ENCODE results near the gene MITD1.
"Not testable (repeated sequence)": the region's sequence is repeated elsewhere in the genome, so short reads cannot be mapped to it uniquely, and the experiment has no call there.

The MITD1 gene

DNA sequence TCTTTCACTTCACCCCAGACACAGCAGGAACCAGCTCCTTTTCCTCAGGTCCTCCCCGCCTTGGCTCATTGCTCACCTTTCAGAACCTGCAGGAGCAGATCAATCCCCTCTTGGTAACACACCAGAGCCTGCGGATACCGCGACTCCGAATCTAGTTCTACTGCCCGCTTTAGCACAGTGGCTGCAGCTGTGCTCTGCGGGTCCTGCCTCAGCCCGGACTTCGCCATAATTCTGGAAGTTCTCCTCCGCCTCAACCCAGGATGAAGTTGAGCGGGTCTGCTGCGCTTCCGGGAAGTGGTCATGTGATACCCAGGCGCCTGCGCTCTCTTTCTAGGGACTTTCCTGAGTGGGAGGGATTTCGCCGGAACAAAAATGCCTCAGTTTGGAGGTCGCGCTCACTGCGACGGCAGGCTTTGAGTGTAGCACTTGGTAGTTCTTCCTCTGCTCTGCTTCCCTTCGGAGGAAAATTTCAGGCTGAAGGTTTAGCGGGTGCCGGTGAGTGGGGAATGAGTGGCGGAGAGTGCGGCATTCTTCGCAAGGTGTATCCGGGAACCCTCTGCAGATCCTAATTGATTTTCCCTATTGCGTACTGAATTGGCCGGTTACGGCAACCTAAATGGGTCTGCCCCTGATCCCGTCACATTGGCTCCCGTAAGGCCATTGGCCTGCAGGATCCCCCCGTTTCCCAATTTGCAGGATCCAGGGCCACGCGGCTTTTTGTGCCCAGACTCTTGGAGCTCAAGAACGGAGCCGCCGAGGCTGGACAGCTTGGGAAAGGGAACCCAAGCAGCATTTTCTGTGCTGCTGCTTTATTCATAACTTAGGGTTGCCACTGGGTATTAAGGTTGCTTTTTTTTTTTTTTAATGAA is at the start of gene MITD1, which contains the start of gene MRPL30:
MITD1 (minus strand) TSS at position 304 of the 869 bp plus-strand sequence; CDS start at position 227, 77 bp downstream.
MRPL30 (plus strand) TSS at position 430 of the 869 bp plus-strand sequence. CDS start 5,020 bp downstream, outside the sequence.
- H3K36me3 Mint-ChIP-seq (ENCODE audit: low read depth) = peaks cover 18% of the 10 kb centered on the region
- H3K4me1 Mint-ChIP-seq (ENCODE audit: low read depth) = peaks cover 56% of the 10 kb centered on the region
- H3K4me3 Mint-ChIP-seq = peak within 1 kb of the TSS; percentile 98
- peak within 1 kb of the TSS; percentile 99 for H3K27ac Mint-ChIP-seq
- H3K27me3 Mint-ChIP-seq = no peaks in the 10 kb centered on the region
- no peaks in the 10 kb centered on the region for H3K9me3 Mint-ChIP-seq

DNA sequence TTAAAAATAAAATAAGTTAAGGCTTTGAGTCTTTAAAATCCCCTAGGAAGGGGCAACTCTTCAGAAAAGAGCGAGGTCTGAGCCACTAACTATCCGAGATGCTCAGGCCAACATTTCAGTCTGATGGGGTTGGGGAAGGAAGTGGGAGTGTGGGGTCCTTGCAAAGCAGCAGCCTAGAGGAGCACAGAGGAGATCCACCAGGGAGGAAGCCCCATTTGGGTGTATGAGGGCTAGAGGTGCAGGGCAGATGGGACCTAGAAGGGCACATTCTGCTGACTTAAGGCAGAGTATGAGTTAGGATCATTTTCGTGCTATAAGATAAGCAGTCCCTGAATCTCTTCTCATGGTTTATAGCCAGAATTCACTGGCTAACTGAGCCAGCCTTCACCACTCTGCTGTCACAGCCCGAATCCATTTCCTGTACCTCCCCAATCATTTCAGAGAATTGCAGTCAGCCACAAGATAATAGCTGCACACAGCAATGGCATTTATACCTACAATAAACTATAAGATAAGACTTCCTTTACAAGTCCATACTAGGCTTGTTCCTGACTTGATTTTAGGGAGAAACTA is 37.2 kb upstream of the MITD1 start:
- no peaks in the 10 kb centered on the region for H3K27me3 Mint-ChIP-seq
- peaks cover 34% of the 10 kb centered on the region for H3K36me3 Mint-ChIP-seq (ENCODE audit: low read depth)
- H3K27ac Mint-ChIP-seq = no peak overlapping the region
- H3K4me1 Mint-ChIP-seq (ENCODE audit: low read depth) = no peaks in the 10 kb centered on the region
- H3K4me3 Mint-ChIP-seq = no peak overlapping the region
- no peaks in the 10 kb centered on the region for H3K9me3 Mint-ChIP-seq

DNA sequence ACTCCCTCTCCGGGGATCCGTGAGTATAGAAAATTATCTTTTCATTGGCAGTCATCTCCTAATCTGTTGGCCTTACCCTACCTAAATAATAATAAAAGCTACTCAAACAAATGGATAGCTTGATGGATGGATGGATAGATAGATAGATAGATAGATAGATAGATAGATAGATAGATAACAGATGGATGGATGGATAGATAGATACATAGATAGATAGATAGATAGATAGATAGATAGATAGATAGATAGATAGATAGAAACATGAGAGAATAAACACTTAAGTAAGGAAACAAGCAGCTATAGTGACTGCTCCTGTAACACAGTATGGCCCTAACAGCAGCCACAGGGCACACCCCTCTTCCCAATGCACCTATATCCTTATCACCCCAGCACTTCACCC is 35.2 kb upstream of the MITD1 start:
- H3K27me3 Mint-ChIP-seq = no peaks in the 10 kb centered on the region
- no peak overlapping the region for H3K4me3 Mint-ChIP-seq
- no peak overlapping the region for H3K27ac Mint-ChIP-seq
- no peaks in the 10 kb centered on the region for H3K4me1 Mint-ChIP-seq (ENCODE audit: low read depth)
- H3K36me3 Mint-ChIP-seq (ENCODE audit: low read depth) = peaks cover 23% of the 10 kb centered on the region
- no peaks in the 10 kb centered on the region for H3K9me3 Mint-ChIP-seq

DNA sequence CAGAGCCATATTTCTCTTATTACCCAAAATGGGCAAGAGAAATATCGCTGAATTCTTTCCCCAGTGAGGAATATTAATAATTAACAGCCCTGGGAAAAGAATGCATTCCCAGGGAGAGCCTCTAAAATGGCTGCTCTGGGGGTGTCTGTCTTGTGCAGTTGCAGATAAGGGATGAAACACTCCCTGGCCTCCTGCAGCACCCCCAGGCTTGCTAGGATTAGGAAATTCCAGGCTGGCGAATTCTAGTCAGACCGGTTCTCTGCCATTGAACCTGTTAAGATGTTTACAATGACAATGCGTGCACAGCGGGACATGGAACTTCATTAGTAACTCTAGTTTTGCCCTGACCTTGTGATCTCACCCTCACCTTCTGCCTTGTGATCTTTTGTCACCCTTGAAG is 24.6 kb upstream of the MITD1 start:
- Mint-ChIP-seq H3K9me3 (no peaks in the 10 kb centered on the region), H3K4me3 (no peak overlapping the region), H3K36me3 (ENCODE audit: low read depth) (peaks cover 23% of the 10 kb centered on the region), H3K27me3 (no peaks in the 10 kb centered on the region), H3K4me1 (ENCODE audit: low read depth) (no peaks in the 10 kb centered on the region), H3K27ac (no peak overlapping the region)

DNA sequence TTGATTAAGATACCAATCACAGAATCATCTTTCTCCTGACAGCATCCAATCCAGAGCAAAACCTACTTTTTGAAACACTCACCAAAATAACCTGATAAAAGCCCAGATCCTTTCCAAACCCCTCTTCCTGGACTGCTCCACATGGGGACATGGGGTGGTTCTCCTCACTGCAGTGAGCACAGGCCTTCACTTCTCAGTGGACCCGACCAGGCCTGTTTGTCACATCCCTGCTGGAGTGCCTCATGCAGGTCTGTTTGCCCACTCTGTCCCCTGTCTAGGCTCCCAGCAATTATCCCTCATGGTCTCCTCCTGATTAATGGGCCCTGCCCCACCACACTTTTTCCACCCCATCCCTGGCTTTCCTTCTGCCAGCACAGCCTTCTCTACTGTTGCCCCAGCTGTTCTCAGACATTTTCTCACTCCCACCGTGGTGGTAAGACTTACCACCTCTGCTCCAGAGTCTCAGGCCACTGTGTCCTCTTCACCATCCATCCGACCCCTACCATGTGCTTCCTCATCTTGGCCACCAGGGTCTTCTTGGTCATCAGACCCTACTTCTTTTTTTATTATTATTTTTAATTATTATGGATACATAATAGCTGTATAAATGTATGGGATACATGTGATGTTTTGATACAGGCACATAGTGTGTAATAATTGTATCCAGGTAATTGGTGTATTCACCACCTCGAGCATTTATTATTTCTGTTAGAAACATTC is 21.3 kb upstream of the MITD1 start:
- no peak overlapping the region for H3K27ac Mint-ChIP-seq

DNA sequence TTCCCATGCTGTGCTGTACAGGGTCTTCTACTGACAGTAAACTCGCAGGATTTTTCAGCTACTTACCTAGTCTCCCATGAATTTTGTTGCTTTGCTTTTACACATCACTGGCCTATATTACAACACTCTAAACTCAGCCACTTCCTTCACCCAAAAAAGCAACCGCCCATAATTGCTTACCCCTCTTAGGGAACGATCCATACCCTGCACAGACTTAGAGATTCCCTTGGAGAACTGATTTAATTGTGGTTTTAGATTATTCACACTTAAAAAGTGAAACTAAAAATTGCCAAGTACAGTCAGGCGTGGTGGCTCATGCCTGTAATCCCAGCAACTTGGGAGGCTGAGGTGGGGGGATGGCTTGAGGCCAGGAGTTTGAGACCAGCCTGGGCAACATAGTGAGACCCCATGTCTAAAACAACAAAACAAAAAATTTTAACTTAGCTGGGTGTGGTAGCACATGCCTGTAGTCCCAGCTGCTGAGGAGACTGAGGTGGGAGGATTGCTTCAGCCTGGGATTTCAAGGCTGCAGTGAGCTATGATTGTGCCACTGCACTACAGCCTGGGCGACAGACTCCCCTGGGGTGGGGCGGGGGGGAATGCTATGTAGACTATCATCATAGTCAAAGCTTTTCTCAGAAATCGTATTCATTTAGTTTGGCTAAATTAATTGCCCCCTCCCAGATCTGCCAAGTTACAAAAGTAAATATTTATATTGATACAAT is 19.4 kb upstream of the MITD1 start:
- Mint-ChIP-seq H3K9me3 (no peaks in the 10 kb centered on the region), H3K27me3 (no peaks in the 10 kb centered on the region), H3K36me3 (ENCODE audit: low read depth) (peaks cover 22% of the 10 kb centered on the region), H3K27ac (no peak overlapping the region), H3K4me3 (no peak overlapping the region), H3K4me1 (ENCODE audit: low read depth) (no peaks in the 10 kb centered on the region)

More for the DNA sequence above, 21.3 kb upstream of the MITD1 start:
- Mint-ChIP-seq H3K36me3 (ENCODE audit: low read depth) (peaks cover 18% of the 10 kb centered on the region), H3K9me3 (no peaks in the 10 kb centered on the region), H3K4me1 (ENCODE audit: low read depth) (no peaks in the 10 kb centered on the region), H3K4me3 (no peak overlapping the region), H3K27me3 (no peaks in the 10 kb centered on the region)

DNA sequence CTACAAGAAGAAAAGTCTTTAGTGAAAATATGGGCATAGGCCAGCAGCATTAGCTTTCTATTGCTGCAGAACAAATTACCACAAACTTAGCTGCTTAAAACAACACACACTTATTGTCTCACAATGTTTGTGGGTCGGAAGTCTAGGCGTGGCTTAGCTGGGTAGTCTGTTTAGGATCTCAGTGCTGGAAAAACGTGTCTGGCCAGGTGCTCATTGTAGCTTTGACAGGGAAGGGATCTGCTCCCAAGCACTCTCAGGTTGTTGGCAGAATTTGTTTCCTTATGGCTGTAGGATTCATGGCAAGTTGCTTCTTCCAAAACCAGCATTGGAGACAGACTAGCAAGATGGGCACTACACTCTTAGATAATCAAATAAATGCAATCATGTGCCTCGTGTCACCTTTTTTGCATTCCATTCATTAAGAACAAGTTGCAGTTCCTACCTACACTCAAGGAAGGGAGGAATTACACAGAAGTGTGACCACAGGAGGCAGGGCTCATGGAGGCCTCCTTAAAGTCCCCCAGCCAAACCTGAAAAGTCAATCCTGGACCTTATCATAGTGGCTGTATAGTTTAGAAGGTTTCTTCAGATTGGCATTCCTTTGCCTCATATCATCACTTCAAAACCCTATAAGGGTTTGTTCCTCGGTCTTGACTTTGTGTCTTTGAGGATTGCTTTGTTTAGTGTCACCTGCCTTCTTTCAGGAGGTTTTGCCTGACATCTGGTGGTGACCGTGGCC is 17.4 kb upstream of the MITD1 start:
- no peak overlapping the region for H3K27ac Mint-ChIP-seq
- H3K4me1 Mint-ChIP-seq (ENCODE audit: low read depth) = no peaks in the 10 kb centered on the region
- no peak overlapping the region for H3K4me3 Mint-ChIP-seq
- H3K27me3 Mint-ChIP-seq = no peaks in the 10 kb centered on the region
- H3K36me3 Mint-ChIP-seq (ENCODE audit: low read depth) = peaks cover 31% of the 10 kb centered on the region
- no peaks in the 10 kb centered on the region for H3K9me3 Mint-ChIP-seq

DNA sequence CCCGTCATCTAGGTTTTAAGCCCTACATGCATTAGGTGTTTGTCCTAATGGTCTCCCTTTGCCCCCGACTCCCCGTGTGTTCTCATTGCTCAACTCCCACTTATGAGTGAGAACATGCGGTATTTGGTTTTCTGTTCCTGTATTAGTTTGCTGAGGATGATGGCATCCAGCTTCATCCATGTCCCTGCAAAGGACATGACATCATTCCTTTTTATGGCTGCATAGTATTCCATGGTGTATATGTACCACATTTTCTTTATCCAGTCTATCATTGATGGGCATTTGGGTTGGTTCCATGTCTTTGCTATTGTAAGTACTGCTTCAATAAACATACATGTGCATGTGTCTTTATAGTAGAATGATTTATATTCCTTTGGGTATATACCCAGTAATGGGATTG is 11.5 kb upstream of the MITD1 start:
- not testable (repeated sequence) for H3K4me1 Mint-ChIP-seq (ENCODE audit: low read depth); H3K4me3 Mint-ChIP-seq; H3K27ac Mint-ChIP-seq

DNA sequence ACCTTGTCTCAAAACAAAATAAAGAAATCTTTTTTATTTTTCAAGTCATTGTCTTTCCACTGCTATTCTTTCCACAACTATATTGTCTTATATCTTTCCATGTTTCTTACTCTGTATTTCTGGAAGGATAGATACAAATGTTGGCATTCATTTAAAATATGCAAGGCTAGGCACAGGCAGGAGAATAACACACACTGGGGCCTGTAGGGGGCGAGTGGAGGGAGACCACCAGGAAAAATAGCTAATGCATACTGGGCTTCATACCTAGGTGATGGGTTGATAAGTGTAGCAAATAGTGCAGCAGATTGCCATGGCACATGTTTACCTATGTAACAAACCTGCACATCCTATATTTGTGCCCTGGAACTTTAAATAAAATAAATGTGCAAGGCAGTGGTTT is 9.7 kb upstream of the MITD1 start:
- no peak overlapping the region for H3K4me3 Mint-ChIP-seq
- H3K36me3 Mint-ChIP-seq (ENCODE audit: low read depth) = peaks cover 63% of the 10 kb centered on the region
- H3K4me1 Mint-ChIP-seq (ENCODE audit: low read depth) = peaks cover 15% of the 10 kb centered on the region
- no peaks in the 10 kb centered on the region for H3K27me3 Mint-ChIP-seq
- peaks cover 4% of the 10 kb centered on the region for H3K9me3 Mint-ChIP-seq
- no peak overlapping the region for H3K27ac Mint-ChIP-seq

More for the DNA sequence above, 11.5 kb upstream of the MITD1 start:
- H3K36me3 Mint-ChIP-seq (ENCODE audit: low read depth) = peaks cover 67% of the 10 kb centered on the region
- H3K9me3 Mint-ChIP-seq, H3K27me3 Mint-ChIP-seq: not testable (repeated sequence)

DNA sequence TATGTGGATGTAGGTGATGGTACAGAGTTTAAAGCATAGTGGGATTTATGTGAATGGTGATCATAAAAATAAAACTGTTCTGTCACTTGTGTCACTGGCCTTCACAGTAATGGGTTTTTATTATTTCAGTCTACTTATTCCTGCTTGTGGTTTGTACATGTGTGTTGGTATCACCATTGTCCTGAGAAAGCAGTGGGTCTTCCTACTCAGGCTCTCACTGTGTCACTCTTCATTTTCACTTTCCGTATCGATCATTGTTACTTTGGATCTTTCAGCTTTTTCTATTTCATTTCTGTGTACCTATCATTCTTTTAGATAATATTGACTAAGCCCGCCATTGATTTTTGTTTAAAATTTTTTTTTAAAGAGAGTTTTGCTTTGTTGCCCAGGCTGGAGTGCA is 7.5 kb upstream of the MITD1 start:
- Mint-ChIP-seq H3K36me3 (ENCODE audit: low read depth) (peaks cover 51% of the 10 kb centered on the region), H3K4me3 (no peak overlapping the region), H3K27me3 (no peaks in the 10 kb centered on the region), H3K9me3 (peaks cover 4% of the 10 kb centered on the region), H3K27ac (no peak overlapping the region), H3K4me1 (ENCODE audit: low read depth) (peaks cover 22% of the 10 kb centered on the region)

DNA sequence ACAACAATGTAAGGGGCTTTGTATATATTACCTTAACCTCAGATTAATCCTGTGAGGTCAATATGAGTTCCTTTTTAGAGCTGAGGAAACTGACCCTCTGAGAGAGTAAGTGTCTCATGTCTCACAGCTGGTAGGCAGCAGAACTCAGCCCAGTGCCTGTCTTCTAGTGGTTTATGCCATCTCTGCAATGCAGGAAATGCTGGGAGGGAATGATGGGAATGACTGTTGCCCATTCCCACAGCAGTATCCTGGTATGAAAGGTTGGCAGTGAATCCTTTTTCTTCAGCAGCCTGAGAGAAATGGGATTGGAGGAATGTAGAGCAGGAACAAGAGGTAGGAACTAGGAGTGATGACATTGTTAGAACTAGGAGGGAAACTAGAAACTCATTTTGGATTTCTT is 6.2 kb upstream of the MITD1 start:
- Mint-ChIP-seq H3K27ac (no peak overlapping the region), H3K36me3 (ENCODE audit: low read depth) (peaks cover 44% of the 10 kb centered on the region), H3K4me3 (no peak overlapping the region), H3K4me1 (ENCODE audit: low read depth) (peaks cover 30% of the 10 kb centered on the region), H3K9me3 (peaks cover 3% of the 10 kb centered on the region), H3K27me3 (no peaks in the 10 kb centered on the region)

DNA sequence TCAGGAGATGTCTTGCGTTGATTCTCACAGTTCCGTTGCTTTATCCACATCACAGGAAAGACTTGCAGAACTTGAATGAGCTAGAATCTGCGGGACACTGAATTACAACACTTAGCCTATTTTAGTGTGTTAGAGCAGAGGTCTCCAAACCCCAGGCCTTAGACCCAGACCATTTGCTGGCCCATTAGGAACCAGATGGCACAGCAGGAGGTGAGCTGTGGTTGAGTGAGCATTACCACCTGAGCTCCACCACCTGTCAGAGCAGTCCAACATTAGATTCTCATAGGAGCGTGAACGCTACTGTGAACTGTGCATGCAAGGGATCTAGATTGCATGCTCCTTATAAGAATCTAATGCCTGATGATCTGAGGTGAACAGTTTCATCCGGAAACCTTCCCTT is 4.0 kb upstream of the MITD1 start:
- Mint-ChIP-seq H3K9me3 (no peaks in the 10 kb centered on the region), H3K27ac (no peak overlapping the region), H3K27me3 (no peaks in the 10 kb centered on the region), H3K4me1 (ENCODE audit: low read depth) (peaks cover 44% of the 10 kb centered on the region), H3K4me3 (no peak overlapping the region), H3K36me3 (ENCODE audit: low read depth) (peaks cover 25% of the 10 kb centered on the region)

DNA sequence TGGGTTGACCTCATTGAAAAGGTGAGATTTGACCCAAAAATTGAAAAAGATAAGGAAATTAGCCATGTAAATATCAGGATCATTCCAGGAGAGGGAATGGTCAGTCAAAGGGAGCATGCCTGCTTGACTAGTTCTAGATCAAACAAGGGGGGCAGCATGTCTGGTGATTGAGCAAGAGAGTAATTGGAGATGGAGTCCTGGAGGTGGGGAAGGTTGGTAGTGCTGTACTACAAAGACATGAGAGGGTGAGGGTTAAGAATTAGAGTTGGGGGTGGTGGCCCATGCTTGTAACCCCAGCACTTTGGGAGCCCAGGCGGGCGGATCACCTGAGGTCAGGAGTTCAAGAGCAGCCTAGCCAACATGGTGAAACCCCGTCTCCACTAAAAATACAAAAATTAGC is 2.2 kb upstream of the MITD1 start:
- Mint-ChIP-seq H3K9me3 (no peaks in the 10 kb centered on the region), H3K27me3 (no peaks in the 10 kb centered on the region), H3K27ac (peak overlapping the region; percentile 8), H3K4me1 (ENCODE audit: low read depth) (peaks cover 53% of the 10 kb centered on the region), H3K36me3 (ENCODE audit: low read depth) (peaks cover 13% of the 10 kb centered on the region), H3K4me3 (peak overlapping the region; percentile 98)

DNA sequence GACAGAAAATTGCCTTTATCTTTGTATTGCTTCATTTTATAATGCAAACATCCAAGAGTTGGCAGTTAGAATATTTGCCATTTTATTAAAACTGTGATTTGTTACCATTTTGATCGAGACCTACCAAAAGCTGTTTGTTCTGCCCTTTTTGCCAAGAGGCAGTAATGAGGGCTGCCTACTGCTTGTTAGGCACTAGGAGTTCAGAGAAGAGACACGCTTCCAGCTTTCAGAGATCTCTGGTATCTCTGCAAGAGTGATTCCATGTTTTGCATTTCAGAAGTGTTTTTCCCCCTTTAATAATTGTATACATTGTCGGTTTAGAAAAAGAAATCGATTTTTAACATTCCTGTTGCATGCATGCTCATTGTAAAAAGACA is 754 bp upstream of the MITD1 start:
- Mint-ChIP-seq H3K27me3 (no peaks in the 10 kb centered on the region), H3K36me3 (ENCODE audit: low read depth) (peaks cover 16% of the 10 kb centered on the region), H3K27ac (peak overlapping the region; percentile 99), H3K4me1 (ENCODE audit: low read depth) (peaks cover 56% of the 10 kb centered on the region), H3K9me3 (no peaks in the 10 kb centered on the region), H3K4me3 (peak overlapping the region; percentile 98)

Measured in stimulated activated naive CD8-positive, alpha-beta T cell treated with anti-CD3 and anti-CD28 coated beads, Interleukin-15, Interleukin-2, amounts not matched to agents 100 ng/mL and 50 ng/mL, for 24 hours (primary cell).